Islet of Langerhans (tissue), 1 donor: Measurements from ENCODE around the gene TTC23.

ENCODE experiments used
- FAIRE-seq: peaks from one replicate; lab custom pipeline; 2011; peaks lifted over from hg19 to GRCh38; lab: Jason Lieb, UNC

Gene TTC23, protein sequence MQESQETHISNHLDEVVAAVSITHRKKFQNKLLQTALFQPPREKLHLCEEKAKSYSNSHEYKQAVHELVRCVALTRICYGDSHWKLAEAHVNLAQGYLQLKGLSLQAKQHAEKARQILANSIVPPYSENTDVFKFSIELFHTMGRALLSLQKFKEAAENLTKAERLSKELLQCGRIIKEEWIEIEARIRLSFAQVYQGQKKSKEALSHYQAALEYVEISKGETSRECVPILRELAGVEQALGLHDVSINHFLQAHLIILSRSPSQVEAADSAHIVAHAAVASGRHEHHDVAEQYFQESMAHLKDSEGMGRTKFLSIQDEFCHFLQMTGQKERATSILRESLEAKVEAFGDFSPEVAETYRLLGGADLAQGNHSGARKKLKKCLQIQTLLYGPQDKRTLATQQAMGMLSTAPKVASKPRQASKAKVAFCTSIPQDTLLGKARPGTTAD

GRCh38 chr15:99249270-99249841 lies at the start of gene TTC23:
Gene TTC23 (minus strand): TSS chr15:99249581. CDS start chr15:99228712, 20,869 bp downstream.
- FAIRE-seq: no peak

GRCh38 chr15:99296386-99296785 lies 47.0 kb upstream of the TTC23 start:
- FAIRE-seq: no peak

- FAIRE-seq: no peak
These were observed 46.5 kb upstream of the TTC23 start for GRCh38 chr15:99295840-99296239.

DNA sequence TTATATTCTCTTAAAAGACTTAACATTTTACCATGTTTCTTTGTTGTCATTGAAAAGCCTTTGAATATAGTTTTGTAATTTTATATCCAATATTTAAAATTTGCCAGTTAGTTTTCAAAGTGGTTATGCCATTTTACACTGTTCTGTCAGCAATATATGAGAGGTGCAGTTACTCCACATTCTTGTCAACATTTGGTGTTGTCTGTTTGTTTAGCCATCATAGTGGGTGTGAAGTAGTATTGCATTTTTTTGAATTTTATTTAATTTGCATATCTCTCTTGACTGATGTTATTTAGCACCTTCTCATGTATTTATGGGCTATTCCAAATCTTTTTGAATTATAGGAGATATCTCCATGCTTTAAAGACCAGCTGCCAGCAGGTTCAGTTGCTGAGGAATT lies 42.3 kb upstream of the TTC23 start:
- no peak for FAIRE-seq

DNA sequence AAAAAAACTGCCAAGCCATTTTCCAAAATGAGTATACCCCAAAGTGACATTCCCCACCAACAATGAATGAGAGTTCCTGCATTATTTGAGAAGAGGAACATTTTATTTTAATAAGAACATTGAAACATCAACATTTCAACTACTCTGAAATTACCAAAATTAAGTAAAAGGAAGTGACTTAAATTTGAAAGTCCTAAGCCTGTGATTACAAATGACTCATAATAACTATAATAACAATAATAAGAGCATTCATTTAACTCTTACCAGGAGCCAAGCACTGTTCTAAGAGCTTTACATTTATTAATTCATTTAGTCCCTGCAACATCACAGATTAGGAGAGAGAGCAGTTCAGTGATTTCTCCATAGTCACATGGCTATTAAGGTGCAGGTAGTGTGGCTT lies 34.3 kb upstream of the TTC23 start:
- FAIRE-seq: no peak

- FAIRE-seq: no peak
These were observed 33.2 kb upstream of the TTC23 start for GRCh38 chr15:99282586-99282985.

DNA sequence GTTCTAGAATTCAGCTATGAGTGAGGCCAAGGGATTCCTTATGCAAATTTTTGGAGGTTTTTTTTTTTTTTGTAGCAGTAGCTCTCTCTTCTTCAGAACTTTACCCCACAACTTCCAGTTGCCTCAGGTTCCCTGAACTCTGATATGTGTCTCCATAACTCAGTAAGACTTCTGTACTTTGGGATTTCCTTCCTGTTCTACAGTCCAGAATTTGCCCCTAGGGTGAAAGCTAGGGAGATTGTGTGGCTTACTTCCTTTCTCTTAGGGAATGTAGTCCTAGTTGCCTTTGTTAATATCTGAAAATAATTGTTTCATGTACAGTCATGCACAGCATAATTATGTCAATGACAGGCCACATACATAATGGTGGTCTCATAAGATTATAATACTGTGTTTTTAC lies 32.7 kb upstream of the TTC23 start:
- FAIRE-seq: no peak

DNA sequence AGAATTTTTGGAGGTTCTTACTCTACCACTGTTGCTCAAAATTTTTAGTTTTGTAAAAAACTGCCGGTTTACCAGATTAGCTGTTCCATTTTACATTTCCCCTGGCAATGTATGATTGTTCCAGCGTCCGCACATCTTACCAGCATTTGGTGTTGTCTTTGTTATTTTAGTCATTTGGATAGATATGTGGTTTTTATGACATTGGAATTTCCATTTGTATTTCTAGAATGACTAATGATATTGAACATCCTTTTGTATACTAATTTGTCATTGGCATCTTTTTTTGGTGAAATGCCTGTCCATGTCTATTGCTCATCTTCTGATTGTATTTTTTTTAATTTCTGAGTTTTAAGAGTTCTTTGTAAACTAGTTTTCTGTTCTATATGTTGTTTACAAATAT lies 30.4 kb upstream of the TTC23 start:
- FAIRE-seq: no peak

GRCh38 chr15:99279290-99279689 lies 29.9 kb upstream of the TTC23 start:
- FAIRE-seq: no peak

DNA sequence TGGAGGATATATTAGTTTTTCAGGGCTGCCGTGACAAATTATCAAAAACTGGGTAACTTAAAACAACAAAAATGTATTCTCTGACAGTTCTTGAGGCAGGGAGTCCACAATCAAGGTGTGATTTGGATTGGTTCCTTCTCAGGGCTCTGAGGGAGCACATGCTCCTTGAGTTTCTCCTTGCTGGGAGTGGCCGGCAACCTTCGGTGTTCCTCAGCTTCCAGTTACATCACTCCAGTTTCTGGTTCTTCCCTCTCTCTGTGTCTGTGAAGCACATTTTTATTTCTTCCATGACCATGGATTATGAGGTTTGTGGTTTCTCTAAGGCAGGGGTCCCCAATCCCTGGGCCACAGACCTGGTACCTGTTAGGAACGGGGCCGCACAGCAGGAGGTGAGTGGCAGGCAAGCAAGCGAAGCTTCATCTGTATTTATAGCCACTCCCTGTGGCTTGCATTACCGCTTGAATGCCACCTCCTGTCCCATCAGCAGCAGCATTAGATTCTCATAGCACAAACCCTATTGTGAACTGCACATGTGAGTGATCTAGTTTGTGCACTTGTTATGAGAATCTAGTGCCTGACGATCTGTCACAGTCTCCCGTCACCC lies 26.2 kb upstream of the TTC23 start:
- no peak for FAIRE-seq

- FAIRE-seq: no peak
These were observed 25.7 kb upstream of the TTC23 start for GRCh38 chr15:99275061-99275460.

DNA sequence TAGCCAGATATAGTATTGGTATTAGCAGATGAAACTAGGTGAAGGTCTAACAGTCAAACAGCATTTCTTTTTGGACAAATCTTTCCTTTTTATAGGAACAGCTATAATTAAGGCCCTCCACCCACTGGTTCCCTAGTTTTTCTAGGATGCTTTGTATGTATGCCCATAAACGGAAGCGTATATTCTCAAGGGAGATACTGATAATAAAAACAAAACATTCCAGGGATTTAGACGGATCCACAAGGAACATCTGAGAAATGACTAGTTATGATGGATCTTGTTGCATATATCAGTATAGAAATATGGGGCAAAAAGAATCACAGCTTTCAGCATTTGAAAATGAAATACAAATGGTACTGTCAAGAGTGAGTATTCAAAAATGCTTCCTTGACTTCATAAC lies 24.4 kb upstream of the TTC23 start:
- FAIRE-seq: no peak

DNA sequence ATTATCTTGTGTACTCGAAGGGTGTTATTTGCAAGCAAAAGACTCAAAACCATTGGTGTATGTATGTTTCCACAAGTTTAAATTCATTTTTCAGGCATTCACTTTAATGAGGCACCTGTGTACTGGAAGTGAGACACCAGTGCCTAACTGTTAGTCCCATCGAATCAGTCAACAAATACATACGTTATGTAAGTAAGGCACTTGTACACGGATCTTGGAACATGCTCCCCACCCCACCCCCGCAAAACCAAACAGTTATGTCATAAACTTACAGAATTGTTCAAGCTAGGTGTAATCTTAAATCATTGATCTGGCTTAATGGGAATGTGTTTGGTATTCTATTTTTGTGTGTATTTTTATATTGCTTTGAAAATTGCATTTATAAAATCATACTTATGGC lies 19.1 kb upstream of the TTC23 start:
- FAIRE-seq: no peak

GRCh38 chr15:99267957-99268356 lies 18.6 kb upstream of the TTC23 start:
- no peak for FAIRE-seq

- no peak for FAIRE-seq
These were observed 16.2 kb upstream of the TTC23 start for GRCh38 chr15:99265541-99266070.

GRCh38 chr15:99264125-99264524 lies 14.7 kb upstream of the TTC23 start:
- no peak for FAIRE-seq

DNA sequence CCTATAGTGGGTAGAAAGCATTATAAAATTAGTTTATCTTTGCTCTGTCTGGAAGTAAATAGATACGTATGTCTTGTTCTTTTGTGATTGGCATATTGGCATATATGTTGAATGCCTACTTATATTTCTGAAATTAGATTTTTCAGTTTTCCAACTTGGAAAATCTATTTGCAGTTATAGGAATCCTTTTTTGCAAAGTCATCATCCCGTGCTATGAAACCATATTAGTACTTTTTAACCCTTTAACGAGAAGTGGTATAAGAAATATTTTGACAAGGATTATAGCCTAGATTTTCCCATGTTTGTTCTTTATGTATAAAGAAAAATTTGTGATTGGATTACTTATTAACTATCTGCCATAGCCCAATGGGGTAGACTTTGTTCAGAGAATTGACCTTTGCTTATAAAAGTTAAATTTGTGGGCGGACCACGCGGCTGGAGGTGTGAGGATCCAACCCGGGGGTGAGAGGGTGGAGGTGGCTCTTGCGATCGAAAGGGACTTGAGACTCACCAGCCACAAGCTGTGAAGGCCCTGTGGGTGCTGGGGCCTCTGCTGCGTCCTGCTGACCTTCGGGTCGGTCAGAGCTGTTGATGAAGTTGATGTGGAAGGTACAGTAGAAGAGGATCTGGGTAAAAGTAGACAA lies 7.8 kb upstream of the TTC23 start:
- no peak for FAIRE-seq

GRCh38 chr15:99253381-99254090 lies 4.2 kb upstream of the TTC23 start:
- FAIRE-seq: no peak

GRCh38 chr15:99252326-99252725 lies 2.9 kb upstream of the TTC23 start:
- FAIRE-seq: no peak

DNA sequence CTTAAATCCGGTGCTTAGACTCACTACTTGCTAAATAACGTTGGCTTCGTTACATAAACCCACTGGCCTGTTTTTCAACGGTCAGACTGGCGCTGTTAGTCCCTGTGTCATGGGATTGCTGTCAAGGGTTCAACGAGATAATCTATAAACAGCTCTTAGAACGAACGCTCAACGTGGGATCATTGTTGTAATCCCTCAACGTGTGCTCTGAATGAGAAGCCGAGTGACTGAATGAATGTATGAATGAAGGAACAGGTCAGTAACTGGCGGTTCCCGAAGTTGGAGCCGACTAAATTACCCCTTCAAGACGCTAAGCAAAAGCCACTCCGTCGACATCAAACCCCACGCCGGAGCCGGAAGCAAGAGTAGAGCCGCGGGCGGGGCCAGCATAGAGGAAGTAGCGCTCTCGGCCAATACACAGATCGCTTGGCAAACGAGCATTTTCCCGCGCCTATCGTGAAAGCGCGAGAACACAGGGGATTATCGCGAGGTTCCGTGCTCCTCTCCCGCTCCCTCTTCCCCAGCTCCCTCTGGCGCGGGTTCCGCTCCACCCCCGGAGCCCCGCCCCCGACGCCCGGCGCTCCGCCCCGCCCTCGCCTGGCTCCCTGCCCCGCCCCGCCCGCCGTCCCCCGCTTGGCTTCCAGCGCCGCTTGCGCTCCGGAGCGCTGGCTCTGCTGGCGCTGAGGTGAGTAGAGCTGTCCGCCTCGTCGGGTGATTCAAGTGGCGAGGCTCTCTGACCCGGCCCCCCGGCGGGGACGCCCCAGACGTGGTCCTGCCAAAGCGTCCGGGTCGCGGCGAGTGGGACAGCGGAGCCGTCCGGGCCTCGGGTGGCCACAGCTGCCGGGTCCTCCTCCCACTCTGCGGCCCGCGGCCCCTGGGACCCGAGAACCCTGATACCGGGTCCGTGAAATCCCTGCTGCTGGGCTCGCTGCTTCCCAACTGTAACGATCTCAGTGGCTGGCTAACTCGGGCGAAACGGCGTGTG lies 1.8 kb upstream of the TTC23 start, which contains the start of gene LRRC28:
Gene LRRC28, plus strand, starts transcription at position 625 of the 985 bp plus-strand sequence. CDS start 4,477 bp downstream, outside the sequence.
- peak; percentile 97 for FAIRE-seq

DNA sequence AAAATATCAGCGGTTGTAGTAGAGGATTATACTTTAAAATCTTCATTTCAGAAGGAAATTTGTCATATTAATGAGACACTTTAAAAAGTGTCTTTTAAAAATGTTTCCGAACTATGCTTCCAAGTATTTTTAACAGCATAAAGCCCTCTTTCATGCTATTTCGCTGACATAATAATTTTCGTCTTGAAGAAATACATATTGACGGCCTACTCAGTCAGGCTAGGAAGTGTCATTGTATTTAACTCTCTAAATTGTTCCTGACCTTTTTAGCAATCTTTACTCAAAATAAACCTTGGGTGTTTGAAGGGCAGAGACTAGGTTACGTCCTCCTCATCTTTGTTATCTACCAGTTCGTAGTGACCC lies 1.1 kb upstream of the TTC23 start:
- FAIRE-seq: no peak
